Psoas muscle (tissue), 8 donors: ENCODE measurements around the gene SLC2A9. TPM values are rescaled to one million over a fixed set of nuclear protein-coding genes. Genes with fewer than 3 reads are reported as not detected.
A peak's percentile ranks its signal among the peaks of the same experiment; 100 is the strongest.

Source experiments
- ATAC-seq, 4 donors: fragments of 200-7000 bp; cut with Tn5 transposase; one replicate each; pipeline ENCODE4 v1.9.1; 2020; ENCODE audit warnings: moderate library complexity in 3 of 4, mild to moderate bottlenecking in 2 of 4
- DNase-seq, 2 donors: peaks; one replicate each; pipeline ENCODE4 v3.0.0-alpha.2; 2020
- H3K27ac ChIP-seq: fragments of 200-600 bp; one replicate; pipeline ENCODE4 v1.8.0; 2022
- H3K27me3 ChIP-seq, 3 donors: fragments of 200-600 bp in 1 of 3; one replicate each; pipeline versions ENCODE4 v1.6.1 to v1.8.0; 2013 to 2022; ENCODE audit warnings: low read length in 2 of 3, mild to moderate bottlenecking in 2 of 3, moderate library complexity in 1 of 3; ENCODE audit not compliant: insufficient read depth in 3 of 3
- H3K36me3 ChIP-seq, 2 donors: fragments of 200-600 bp in 1 of 2; one replicate each; pipeline versions ENCODE4 v1.6.1 to v1.8.0; 2013 to 2022; ENCODE audit warnings: low read depth in 1 of 2, mild to moderate bottlenecking in 1 of 2, moderate library complexity in 1 of 2; ENCODE audit not compliant: insufficient read depth in 1 of 2
- H3K4me1 ChIP-seq: fragments of 200-600 bp; one replicate; pipeline ENCODE4 v1.8.0; 2022
- H3K4me3 ChIP-seq: fragments of 200-600 bp; one replicate; pipeline ENCODE4 v1.8.0; 2022; ENCODE audit warnings: mild to moderate bottlenecking
- H3K9me3 ChIP-seq: fragments of 200-600 bp; one replicate; pipeline ENCODE4 v1.8.0; 2022
- WGBS, 3 donors: extraction: QIAGEN DNeasy Blood & Tissue Kit; methylation state at CpG; one replicate each; pipeline versions ENCODE4 v1.1.6 to v1.1.7; 2013; 5-methylcytosine and 5-hydroxymethylcytosine counted together
- intact Hi-C, 2 donors: fragments of 100-400 bp; cut with DNase I; formaldehyde crosslinking; loops; one replicate each; pipeline versions ENCODE4 v1.11.0 to v1.14.2; 2022
- polyA plus RNA-seq, 3 donors: library from polyadenylated mRNA; stranded (reverse); fragments of 200-250 nt; gene quantifications; one replicate each; pipeline ENCODE4 v1.2.3, GENCODE V29; 2013
- total RNA-seq, 4 donors: library from RNA; stranded (reverse); fragmentation: NEBNext Ultra II Directional in 2 of 4; extraction: Animal tissue kit (Norgen Biotek cat#: 25700) in 2 of 4; gene quantifications; one replicate each; pipeline versions ENCODE4 v1.2.1 to v1.2.4, GENCODE V29; 2021 to 2023
- TF ChIP-seq, protein P1 (sequence below): fragments of 200-600 bp; IDR thresholded peaks from one replicate; pipeline ENCODE4 v1.8.0; 2022; ENCODE audit warnings: antibody characterized with exemption
- donor health status: healthy with polysubstance abuse.
- donor health status: DM: no; HTN: no; CAD: no; lungs with moderate emphysema.
- donor health status: Bipolar disorder and iron deficiency.
- donor health status: healthy.
- donor health status: DM: yes; HTN: yes; CAD: no.
- donor health status: DM: no; HTN: no; CAD: no.
- donor health status: DM: no; HTN: no; CAD: no.
- donor health status: DM: yes; HTN: yes; CAD: no.

The SLC2A9 gene
- total and polyA plus RNA-seq, 7 donors: 0.37 to 2.7 (median 1.3) TPM

DNA sequence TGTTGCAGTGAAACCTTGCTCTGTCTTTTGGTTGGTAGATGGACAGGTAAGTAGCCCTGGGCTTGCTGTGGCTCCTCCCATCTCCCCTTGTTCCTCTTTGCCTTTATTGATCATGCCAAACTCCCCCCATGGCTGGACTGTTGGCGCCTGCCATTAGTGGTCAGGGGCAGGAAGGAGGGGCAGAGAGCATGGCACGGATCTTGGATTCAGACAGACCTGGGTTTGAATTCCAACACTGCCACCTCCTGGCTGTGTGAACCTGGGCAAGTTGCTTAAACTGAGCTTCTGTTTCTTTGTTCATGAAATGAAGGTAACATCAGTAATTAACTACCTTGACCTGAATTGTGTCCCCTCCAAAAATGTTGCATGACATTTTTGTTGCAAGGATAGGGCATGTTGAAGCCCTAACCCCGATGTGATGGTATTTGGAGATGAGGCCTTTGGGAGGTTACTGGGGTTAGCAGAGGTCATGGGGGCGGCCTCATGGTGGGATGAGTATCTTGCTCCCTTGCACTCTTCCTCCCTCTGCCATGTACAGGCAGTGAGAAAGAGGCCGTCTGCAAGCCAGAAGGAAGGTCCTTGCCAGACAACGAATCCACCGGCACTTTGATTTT is 6.0 kb downstream of the SLC2A9 start:
- H3K4me3 ChIP-seq: no peak overlapping the region
- intact Hi-C loops: loop anchor here (5.0 to 10.0 kb wide), 3 partner anchors 47 to 320 kb away; no protein-coding TSS in a partner anchor
- H3K9me3 ChIP-seq: no peaks in the 10 kb centered on the region
- peaks cover 10% of the 10 kb centered on the region for H3K4me1 ChIP-seq
- TF ChIP-seq, protein P1, sequence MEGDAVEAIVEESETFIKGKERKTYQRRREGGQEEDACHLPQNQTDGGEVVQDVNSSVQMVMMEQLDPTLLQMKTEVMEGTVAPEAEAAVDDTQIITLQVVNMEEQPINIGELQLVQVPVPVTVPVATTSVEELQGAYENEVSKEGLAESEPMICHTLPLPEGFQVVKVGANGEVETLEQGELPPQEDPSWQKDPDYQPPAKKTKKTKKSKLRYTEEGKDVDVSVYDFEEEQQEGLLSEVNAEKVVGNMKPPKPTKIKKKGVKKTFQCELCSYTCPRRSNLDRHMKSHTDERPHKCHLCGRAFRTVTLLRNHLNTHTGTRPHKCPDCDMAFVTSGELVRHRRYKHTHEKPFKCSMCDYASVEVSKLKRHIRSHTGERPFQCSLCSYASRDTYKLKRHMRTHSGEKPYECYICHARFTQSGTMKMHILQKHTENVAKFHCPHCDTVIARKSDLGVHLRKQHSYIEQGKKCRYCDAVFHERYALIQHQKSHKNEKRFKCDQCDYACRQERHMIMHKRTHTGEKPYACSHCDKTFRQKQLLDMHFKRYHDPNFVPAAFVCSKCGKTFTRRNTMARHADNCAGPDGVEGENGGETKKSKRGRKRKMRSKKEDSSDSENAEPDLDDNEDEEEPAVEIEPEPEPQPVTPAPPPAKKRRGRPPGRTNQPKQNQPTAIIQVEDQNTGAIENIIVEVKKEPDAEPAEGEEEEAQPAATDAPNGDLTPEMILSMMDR: peak; percentile 34
- H3K36me3 ChIP-seq: no peaks in the 10 kb centered on the region
- no peak for DNase-seq
- no peak for ATAC-seq
- WGBS, 3 donors: 49 to 51% (median 49%) methylated on average over 7 of the region's 7 CpGs
- H3K27me3 ChIP-seq: no peaks in the 10 kb centered on the region
- H3K27ac ChIP-seq: no peak overlapping the region

DNA sequence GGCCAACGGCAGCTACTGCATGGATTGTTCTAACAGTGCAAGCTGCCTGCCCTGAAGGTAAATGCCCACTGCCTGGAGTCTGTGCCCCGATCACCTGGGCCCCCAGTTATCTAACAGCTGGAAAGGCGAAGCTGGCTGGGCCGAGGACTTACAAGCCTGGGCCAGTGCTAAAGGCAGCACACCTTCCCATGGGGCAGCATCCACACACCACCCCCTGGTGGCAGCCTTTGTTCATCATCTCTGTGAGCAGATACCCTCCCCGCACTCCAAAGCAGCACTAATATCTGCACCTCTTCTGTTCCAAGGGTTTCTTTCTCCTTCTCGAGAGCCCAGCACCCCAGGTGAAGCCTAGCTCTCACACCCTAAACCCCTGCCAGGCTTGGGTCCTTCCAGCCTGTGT is 7.6 kb downstream of the SLC2A9 start:
- no peak overlapping the region for H3K4me3 ChIP-seq
- no peak overlapping the region for H3K27ac ChIP-seq
- H3K36me3 ChIP-seq: no peaks in the 10 kb centered on the region
- 74 to 80% (median 75%) methylated on average over 6 of the region's 6 CpGs for WGBS, 3 donors
- TF ChIP-seq, protein P1: peak; percentile 42
- intact Hi-C loops: loop anchor here in 1 of 2 donors (10.0 kb wide), 1 partner anchor 319 kb away; no protein-coding TSS in a partner anchor
- no peaks in the 10 kb centered on the region for H3K9me3 ChIP-seq
- ATAC-seq (peak; percentile 57 to 69 (median 63)), DNase-seq (no peak)
- H3K27me3 ChIP-seq: no peaks in the 10 kb centered on the region
- peaks cover 4% of the 10 kb centered on the region for H3K4me1 ChIP-seq

DNA sequence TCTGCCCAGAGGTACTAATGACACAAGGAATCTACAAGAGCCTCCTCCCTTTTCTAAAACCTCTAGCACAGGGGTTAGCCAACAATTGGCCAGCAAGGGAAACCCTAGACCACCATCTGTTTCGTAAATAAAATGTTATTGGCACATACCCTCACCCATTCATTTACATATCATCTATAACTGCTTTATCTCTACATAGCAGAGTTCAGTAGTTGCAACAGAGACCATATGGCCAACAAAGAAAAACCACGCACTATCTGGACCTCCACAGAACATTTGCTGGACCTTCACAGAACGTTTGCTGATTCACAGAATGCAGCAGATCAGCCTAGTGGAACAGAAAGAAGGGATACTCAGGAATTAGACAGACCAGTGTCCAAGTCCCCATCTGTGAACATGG is 9.4 kb downstream of the SLC2A9 start:
- no peak for ATAC-seq
- 81 to 88% (median 84%) methylated on average over 3 of the region's 3 CpGs for WGBS, 3 donors
- TF ChIP-seq, protein P1: no peak
- H3K4me3 ChIP-seq: no peak overlapping the region
- H3K27ac ChIP-seq: no peak overlapping the region
- DNase-seq: no peak
- no peaks in the 10 kb centered on the region for H3K9me3 ChIP-seq
- H3K27me3 ChIP-seq: no peaks in the 10 kb centered on the region
- intact Hi-C loops: loop anchor here in 1 of 2 donors (10.0 kb wide), 1 partner anchor 317 kb away; no protein-coding TSS in a partner anchor
- H3K4me1 ChIP-seq: peaks cover 13% of the 10 kb centered on the region
- H3K36me3 ChIP-seq: no peaks in the 10 kb centered on the region

DNA sequence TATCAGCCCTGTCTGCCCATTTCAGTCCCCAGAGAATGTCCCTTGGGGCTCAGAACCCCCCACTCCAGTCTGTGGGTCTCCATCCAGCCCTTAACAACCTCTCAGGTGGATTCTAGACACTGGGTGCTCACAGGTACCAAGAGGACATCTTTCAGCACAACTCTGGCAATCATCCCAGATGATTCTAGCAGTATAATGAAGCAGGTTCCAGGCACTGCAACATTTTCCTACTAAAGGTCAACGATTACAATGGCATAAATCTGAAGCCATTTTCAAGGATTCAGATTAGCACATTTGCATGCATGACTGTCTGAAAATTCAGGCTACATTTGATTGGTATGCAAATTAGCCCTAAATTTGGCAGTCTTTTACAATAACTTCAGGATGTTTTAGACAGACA is 10.0 kb downstream of the SLC2A9 start:
- no peaks in the 10 kb centered on the region for H3K27me3 ChIP-seq
- H3K4me3 ChIP-seq: no peak overlapping the region
- H3K9me3 ChIP-seq: no peaks in the 10 kb centered on the region
- no peak for DNase-seq
- ATAC-seq: no peak
- H3K36me3 ChIP-seq: no peaks in the 10 kb centered on the region
- intact Hi-C loops: loop anchor here in 1 of 2 donors (10.0 kb wide), 1 partner anchor 316 kb away; no protein-coding TSS in a partner anchor
- peaks cover 18% of the 10 kb centered on the region for H3K4me1 ChIP-seq
- no peak overlapping the region for H3K27ac ChIP-seq
- TF ChIP-seq, protein P1: no peak
- 77 to 79% (median 78%) methylated on average over 1 of the region's 1 CpG for whole genome bisulfite sequencing, 3 donors
